Activated CD8-positive, alpha-beta memory T cell treated with anti-CD3 and anti-CD28 coated beads for 48 hours (primary cell): ENCODE data around the gene IGFBP6.

Source experiments
- DNase-seq, 3 experiments: peaks; one replicate each; pipeline ENCODE4 v3.0.0-alpha.2; 2020; ENCODE audit warnings: low read depth in 2 of 3, low spot score in 2 of 3

IGFBP6 gene

GRCh38 chr12:53058674-53059433 is 38.6 kb upstream of the IGFBP6 start:
- DNase-seq, result no peak

- no peak for DNase-seq
These were observed 37.9 kb upstream of the IGFBP6 start for GRCh38 chr12:53059434-53060063.

DNA sequence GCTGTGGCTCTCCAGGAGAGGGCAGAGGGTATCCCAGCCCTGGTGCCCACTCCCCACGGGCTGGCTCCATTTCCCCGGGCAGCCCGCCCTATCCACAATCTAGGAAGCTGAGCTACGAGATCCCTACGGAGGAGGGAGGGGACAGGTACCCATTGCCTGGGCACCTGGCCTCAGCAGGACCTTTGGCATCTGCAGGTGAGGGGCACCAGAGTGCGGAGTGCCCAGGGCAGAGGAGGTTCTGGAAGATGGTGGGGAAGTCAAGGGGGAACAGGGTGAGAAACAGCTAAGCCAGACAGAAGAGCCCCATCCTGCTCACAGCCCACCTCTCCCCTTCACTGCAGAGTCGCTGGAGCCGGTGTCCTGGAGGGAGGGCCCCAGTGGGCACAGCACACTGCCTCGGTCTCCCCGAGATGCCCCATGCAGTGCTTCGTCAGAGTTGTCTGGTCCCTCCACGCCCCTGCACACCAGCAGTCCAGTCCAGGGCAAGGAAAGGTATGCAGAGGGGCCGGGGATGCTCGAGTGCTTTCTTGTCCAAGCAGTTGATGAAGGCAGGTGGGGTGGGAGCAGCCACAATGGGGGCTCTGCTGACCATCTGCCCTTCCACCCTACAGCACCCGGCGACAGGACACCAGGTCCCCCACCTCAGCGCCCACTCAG is 37.3 kb upstream of the IGFBP6 start:
- DNase-seq, result no peak

DNA sequence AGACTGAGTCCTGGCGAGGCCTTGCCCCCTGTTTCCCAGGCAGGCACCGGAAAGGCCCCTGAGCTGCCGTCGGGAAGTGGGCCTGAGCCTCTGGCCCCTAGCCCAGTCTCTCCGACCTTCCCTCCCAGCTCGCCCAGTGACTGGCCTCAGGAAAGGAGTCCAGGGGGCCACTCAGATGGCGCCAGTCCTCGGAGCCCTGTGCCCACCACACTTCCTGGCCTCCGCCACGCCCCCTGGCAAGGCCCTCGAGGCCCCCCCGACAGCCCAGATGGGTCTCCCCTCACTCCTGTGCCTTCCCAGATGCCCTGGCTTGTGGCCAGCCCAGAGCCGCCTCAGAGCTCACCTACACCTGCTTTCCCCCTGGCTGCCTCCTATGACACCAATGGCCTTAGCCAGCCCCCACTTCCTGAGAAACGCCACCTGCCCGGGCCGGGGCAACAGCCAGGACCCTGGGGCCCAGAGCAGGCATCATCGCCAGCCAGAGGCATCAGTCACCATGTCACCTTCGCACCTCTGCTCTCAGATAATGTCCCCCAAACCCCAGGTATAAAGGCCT is 36.7 kb upstream of the IGFBP6 start:
- no peak for DNase-seq

GRCh38 chr12:53061404-53062010 is 36.0 kb upstream of the IGFBP6 start:
- DNase-seq, result no peak

DNA sequence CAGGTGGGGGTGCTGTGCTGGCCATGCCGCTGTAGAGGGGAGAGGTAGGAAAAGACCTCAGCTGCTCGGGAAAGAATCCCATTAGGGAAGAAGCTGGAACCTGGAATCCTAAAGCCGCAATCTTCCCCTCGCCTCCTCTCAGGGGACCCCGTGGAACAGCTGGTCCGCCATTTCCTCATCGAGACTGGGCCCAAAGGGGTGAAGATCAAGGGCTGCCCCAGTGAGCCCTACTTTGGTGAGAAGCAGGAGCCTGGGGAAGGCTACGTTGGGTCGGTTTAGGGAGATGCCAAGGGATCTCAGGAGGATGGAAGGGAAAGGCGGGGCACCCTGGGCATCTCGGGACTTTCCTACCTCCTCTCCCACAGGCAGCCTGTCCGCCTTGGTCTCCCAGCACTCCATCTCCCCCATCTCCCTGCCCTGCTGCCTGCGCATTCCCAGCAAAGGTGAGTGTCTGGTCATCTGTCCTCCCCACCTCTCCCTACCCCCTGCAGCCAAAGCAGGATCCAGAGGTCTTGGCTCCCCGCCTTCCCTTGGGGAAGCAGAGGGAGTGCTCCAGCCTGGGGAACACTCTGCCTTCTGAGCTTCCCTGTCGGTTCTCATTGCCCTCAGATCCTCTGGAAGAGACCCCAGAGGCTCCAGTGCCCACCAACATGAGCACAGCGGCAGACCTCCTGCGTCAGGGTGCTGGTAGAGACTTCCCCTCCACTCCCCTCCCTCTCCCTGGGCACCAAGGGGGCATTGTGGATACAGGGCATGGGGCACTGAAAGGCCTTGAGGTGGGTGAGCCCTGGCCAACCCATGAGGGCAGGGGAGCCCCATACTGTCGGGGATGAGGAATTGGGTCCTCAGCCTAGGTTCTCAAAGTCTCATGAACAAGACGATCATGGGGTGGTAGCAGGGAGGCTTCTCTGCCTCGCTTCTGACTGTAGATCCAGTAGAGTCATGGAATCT is 35.2 kb upstream of the IGFBP6 start:
- DNase-seq, result no peak

GRCh38 chr12:53062977-53063707 is 34.3 kb upstream of the IGFBP6 start:
- DNase-seq, result no peak

DNA sequence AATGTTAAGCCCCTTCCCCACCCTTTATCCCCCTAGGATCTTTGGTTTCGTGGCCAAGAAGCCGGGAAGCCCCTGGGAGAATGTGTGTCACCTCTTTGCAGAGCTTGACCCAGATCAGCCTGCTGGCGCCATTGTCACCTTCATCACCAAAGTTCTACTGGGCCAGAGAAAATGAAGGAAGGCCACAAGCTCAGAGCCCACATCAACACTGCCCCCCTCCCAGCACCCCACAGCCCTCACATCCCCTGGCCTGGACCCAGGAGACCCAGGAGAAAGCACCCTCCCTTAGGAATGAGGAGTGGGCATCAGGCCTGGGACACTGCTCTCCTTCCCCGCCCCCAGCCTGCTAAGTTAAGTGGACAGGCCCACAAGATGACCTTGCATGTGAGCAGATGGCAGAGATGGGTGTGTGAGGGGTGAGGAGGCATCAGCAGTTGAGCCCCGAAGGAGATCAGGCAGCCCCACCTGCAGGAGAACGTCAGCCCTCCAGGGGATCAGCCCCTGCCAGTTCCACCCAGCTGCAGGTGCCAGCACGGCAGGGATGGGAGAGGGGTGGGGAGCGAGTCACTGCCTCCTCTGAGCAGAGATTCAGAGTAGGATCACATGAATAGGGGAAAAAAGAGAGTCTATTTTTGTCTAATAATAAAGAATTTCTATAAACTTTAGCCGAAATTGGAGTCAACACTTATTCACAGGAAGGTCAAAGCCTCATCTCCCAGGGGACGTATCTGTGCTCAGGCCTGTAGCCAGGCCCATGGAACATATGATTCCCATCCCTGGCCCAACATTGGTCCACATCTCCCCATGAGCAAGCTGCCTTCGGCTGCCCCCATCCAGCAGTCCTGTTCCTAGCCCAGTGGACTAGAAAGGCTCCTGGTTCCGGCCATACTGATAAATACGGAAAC is 33.5 kb upstream of the IGFBP6 start:
- no peak for DNase-seq

DNA sequence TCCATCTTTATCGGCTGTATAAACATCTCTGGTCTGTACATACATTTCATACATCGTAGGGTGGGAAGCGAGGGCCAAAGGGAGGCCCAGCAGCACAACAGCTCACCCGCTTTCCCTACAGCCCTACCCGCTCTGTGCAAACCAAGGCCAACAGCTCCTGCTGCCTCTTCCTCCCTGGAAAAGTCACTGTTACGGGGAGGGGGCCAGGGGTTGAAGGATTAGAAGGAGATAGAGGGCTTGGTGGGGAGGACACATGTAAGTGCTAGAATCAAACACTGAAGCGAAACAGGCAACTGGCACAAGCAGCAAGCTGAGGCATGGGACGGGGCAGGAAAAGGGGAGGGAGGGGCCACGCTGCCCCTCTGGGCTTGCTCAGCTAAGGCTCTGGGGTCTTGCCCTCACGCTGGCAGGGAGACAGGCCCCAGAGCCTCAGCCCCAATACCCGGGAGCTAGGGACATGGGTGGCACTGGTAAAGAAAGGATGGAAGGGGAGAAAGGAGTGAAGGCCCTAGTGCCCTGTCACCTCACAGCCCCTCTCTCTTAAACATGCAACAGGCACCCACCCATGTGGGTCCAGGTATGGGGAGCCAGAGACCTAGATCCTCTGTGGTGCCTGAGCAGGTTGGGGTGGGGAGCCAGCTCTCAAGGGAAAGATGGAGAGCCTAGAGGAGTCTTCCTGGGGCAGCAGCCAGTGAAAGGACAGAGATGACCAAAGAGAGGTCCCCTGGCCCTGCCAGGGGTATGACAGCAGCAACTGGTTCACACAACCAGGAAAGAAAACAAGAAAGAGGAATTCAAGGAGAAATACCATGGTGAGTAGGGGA is 32.6 kb upstream of the IGFBP6 start:
- no peak for DNase-seq

GRCh38 chr12:53065470-53065869 is 32.0 kb upstream of the IGFBP6 start:
- no peak for DNase-seq

- peak in 2 of 3 experiments; percentile 66 to 68 for DNase-seq
These were observed 31.2 kb upstream of the IGFBP6 start for GRCh38 chr12:53065975-53066931.

DNA sequence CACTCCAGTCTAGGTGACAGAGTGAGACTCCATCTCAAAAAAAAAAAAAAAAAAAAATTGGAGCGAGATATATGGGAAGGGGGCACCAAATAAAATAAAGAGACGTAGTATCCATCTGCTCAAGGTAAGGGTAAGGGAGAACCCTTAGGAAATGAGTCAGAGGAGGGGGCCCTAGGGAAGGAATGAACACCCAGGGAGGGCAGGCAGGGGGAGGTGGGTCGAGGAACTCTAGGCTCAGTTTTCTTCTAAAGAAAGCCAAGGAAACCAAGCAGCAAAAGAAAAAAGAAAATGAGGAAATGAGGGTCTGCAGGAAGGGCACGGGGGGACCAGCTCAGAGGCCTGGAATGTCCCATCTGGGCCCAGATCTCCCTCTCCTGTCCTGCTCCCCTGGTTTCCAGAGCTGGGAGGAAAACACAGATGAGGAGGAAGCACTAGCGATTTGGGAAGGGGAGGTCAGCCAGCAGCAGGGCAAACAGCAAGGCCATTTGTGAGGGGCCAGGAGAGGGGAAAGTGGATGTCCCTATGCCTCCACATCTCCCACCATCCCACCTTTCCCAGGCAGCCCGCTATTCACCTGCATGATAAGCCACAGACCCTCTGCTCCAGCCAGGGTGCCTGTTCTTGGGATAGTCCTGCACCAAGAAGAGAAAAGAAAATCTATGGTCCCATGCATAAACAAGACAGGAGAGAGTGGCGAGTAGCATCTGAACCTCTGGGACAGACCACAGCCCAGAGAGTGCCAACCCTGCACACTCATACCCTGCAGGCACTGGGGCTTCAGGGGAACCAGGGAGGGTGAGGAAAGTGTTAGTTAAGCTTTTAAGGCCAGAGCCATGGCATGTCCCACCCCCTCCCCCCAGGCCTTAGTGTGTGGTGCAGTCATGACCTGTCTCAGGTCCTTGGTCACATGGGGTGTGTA is 30.1 kb upstream of the IGFBP6 start:
- no peak for DNase-seq

DNA sequence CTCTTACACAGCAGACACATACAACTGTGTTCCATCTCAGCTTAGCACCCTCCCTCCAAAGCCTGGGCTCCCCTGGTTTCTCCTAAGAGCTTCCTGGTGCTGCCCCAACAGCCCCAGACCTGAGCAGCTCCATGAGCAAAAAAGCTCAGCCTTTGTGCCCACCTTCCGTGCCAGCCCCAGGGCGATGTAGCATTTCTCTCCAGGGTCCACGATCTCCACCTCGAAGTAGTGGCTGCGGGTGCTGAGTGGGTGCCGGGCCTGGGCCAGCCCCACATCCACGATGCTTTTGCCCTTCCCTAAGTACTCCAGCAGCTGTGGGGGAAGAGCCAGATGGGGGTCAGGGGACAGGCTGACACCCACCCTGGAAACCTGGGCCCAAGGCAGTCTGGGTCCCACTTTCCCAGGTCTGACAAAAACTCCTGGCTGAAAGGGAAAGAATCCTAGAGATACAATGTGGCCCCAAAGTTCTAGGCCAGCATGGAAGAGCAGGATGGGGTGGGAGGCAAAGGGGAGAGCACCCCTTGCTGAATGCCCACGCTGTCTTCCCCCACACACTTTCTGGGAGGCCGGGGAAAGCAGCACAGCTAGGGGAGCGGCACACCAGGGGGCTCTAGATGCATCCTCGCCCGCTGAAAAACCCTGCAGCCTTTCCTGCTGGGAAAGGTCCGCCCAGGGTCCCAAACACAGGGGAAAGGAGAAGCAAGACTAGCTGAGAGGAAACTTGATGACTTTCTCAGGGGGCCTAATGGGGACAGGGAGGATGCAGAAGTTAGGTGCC is 29.3 kb upstream of the IGFBP6 start:
- DNase-seq, result no peak

DNA sequence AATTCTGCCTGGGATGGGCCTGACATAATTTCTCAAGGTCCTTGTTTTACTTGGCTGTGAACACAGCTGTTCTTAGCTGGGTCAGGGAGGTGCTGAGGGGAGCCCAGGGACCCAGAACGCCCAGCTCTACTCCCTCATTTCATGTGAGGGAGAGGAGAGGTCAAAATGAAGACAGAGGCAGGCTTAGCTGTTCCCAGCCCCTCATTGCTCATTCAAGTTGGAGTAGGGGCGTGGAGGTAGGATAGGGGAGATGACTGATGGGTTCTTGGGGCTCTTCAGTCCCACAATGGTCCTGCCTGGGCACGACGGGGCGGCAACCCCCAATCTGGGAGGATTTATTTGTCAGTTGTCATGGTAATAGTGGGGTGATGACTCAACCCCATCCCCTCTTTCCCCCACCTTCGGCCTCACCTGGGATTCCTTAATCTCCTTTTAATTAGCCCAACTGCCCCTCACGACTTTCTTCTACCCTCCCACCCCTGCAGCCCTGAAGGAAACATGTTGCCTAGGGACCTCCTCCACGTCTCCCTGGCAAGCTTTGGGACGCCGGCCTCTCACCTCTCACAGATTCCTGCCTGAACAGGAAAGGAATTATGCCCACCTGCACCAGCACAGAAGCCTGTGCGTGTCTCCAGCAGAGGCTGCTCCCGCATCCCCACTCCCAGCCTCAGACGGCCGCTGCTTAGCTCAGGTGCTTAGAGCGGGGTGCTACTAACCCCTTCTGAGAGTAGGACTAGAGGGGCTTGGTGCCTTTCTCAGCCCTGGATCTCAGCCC is 28.5 kb upstream of the IGFBP6 start:
- DNase-seq, result no peak
